ENCODE measurements around the gene SIPA1L3.
"Not testable (repeated sequence)": the region's sequence is repeated elsewhere in the genome, so short reads cannot be mapped to it uniquely, and the experiment has no call there.

The SIPA1L3 gene

GRCh38 chr19:38020311-38020710 is 113.3 kb downstream of the SIPA1L3 start:
- no peaks in the 10 kb centered on the region for H3K4me1 ChIP-seq (ENCODE audit: control insufficient read depth, insufficient read depth, low read length)
- no peak overlapping the region for H3K4me3 ChIP-seq (ENCODE audit: low read length)
- H3K27me3 ChIP-seq (ENCODE audit: control insufficient read depth, insufficient read depth, low read length), result no peaks in the 10 kb centered on the region
- H3K9me3 ChIP-seq (ENCODE audit: control insufficient read depth, insufficient read depth, low read length), result no peaks in the 10 kb centered on the region
- H3K36me3 ChIP-seq (ENCODE audit: control insufficient read depth, insufficient read depth, low read length), result no peaks in the 10 kb centered on the region
- no peak for DNase-seq (ENCODE audit: low read depth, low spot score)
- WGBS (ENCODE audit: insufficient coverage, insufficient read length), result no CpG with 5 or more reads among the region's 4 CpGs
- H3K27ac ChIP-seq (ENCODE audit: low read length), result no peak overlapping the region

DNA sequence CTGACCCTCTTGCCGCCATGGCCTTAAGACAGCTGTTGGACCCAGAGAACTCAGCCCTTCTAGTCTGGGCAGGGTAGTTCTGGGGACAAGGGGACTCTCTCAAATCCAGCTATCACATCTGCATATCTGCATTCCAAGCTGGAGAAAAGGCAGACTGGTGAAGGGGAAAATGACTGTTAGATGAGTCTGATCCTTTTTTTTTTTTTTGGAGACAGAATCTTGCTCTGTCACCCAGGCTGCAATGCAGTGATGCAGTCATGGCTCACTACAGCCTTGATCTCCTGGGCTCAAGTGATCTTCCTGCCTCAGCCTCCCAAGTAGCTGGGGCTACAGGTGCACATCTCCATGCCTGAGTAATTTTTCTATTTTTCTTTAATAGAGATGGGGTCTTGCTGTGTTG is 114.3 kb downstream of the SIPA1L3 start:
- no peak overlapping the region for H3K27ac ChIP-seq (ENCODE audit: low read length)
- no peak overlapping the region for H3K4me3 ChIP-seq (ENCODE audit: low read length)
- no peaks in the 10 kb centered on the region for H3K36me3 ChIP-seq (ENCODE audit: control insufficient read depth, insufficient read depth, low read length)
- no peaks in the 10 kb centered on the region for H3K9me3 ChIP-seq (ENCODE audit: control insufficient read depth, insufficient read depth, low read length)
- no CpG with 5 or more reads among the region's 1 CpG for WGBS (ENCODE audit: insufficient coverage, insufficient read length)
- DNase-seq (ENCODE audit: low read depth, low spot score), result no peak
- H3K4me1 ChIP-seq (ENCODE audit: control insufficient read depth, insufficient read depth, low read length), result no peaks in the 10 kb centered on the region
- no peaks in the 10 kb centered on the region for H3K27me3 ChIP-seq (ENCODE audit: control insufficient read depth, insufficient read depth, low read length)

- no peak for DNase-seq (ENCODE audit: low read depth, low spot score)
- H3K27me3 ChIP-seq (ENCODE audit: control insufficient read depth, insufficient read depth, low read length), result no peaks in the 10 kb centered on the region
- WGBS (ENCODE audit: insufficient coverage, insufficient read length), result no CpG with 5 or more reads among the region's 13 CpGs
Measured at GRCh38 chr19:38022791-38023670, 116.0 kb downstream of the SIPA1L3 start.

DNA sequence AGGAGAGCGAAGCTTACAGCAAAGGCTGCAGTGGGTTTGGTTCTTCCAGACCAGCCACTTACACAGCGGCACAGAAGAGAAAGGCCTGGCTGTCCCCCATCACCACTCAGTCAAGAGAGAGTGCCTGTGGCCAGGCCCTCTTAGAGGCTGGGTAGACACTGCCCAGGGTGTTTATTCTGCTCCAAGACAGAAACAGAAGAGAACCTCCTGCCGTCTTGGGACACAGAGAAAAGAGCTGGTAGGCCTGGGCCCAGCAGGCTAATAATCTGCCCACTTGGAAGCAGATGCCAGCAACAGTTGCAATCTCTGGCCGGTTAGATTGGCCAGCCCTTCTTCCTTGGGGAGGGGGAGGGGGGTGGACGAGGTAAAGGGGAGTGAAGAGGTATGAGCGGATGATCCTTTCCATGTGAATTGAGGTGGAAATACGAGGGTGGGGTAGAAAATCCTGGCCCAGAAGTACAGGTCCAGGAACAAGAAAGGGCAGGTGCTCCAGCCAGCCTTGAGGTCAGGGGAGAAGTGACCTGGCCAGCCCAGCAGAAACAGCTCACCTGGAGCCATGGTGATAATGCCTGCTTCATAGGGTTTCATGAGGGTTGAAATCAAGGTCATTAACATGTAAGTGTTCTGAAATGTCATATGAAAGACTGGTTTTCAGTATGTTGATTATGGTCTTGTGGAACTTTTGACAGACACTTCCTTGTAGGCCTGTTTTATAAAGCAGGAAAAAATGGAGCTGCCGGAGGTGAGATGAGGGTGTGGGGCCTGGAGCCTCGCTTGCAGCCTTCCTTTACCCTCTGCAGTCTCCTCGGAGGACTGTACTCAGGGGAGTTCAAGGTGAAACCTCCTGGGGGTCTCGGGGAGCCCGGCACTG is 116.9 kb downstream of the SIPA1L3 start:
- WGBS (ENCODE audit: insufficient coverage, insufficient read length), result 100% methylated on average over 3 of the region's 12 CpGs
- Histone ChIP-seq H3K27ac (ENCODE audit: low read length) (no peak overlapping the region), H3K36me3 (ENCODE audit: control insufficient read depth, insufficient read depth, low read length) (no peaks in the 10 kb centered on the region), H3K4me1 (ENCODE audit: control insufficient read depth, insufficient read depth, low read length) (no peaks in the 10 kb centered on the region), H3K9me3 (ENCODE audit: control insufficient read depth, insufficient read depth, low read length) (no peaks in the 10 kb centered on the region), H3K27me3 (ENCODE audit: control insufficient read depth, insufficient read depth, low read length) (no peaks in the 10 kb centered on the region), H3K4me3 (ENCODE audit: low read length) (no peak overlapping the region)
- DNase-seq (ENCODE audit: low read depth, low spot score), result no peak

More at GRCh38 chr19:38022791-38023670, 116.0 kb downstream of the SIPA1L3 start:
- Histone ChIP-seq H3K4me1 (ENCODE audit: control insufficient read depth, insufficient read depth, low read length) (no peaks in the 10 kb centered on the region), H3K36me3 (ENCODE audit: control insufficient read depth, insufficient read depth, low read length) (no peaks in the 10 kb centered on the region), H3K4me3 (ENCODE audit: low read length) (no peak overlapping the region), H3K27ac (ENCODE audit: low read length) (no peak overlapping the region), H3K9me3 (ENCODE audit: control insufficient read depth, insufficient read depth, low read length) (no peaks in the 10 kb centered on the region)

GRCh38 chr19:38024992-38025908 is 118.2 kb downstream of the SIPA1L3 start:
- Histone ChIP-seq H3K9me3 (ENCODE audit: control insufficient read depth, insufficient read depth, low read length) (no peaks in the 10 kb centered on the region), H3K4me1 (ENCODE audit: control insufficient read depth, insufficient read depth, low read length) (no peaks in the 10 kb centered on the region), H3K4me3 (ENCODE audit: low read length) (no peak overlapping the region), H3K36me3 (ENCODE audit: control insufficient read depth, insufficient read depth, low read length) (no peaks in the 10 kb centered on the region), H3K27me3 (ENCODE audit: control insufficient read depth, insufficient read depth, low read length) (no peaks in the 10 kb centered on the region), H3K27ac (ENCODE audit: low read length) (no peak overlapping the region)
- DNase-seq (ENCODE audit: low read depth, low spot score), result no peak
- WGBS (ENCODE audit: insufficient coverage, insufficient read length), result no CpG with 5 or more reads among the region's 22 CpGs

GRCh38 chr19:38025909-38026307 is 118.9 kb downstream of the SIPA1L3 start:
- no peak for DNase-seq (ENCODE audit: low read depth, low spot score)
- H3K36me3 ChIP-seq (ENCODE audit: control insufficient read depth, insufficient read depth, low read length), result no peaks in the 10 kb centered on the region
- no peak overlapping the region for H3K27ac ChIP-seq (ENCODE audit: low read length)
- no peaks in the 10 kb centered on the region for H3K27me3 ChIP-seq (ENCODE audit: control insufficient read depth, insufficient read depth, low read length)
- no peak overlapping the region for H3K4me3 ChIP-seq (ENCODE audit: low read length)
- H3K4me1 ChIP-seq (ENCODE audit: control insufficient read depth, insufficient read depth, low read length), result no peaks in the 10 kb centered on the region
- H3K9me3 ChIP-seq (ENCODE audit: control insufficient read depth, insufficient read depth, low read length), result no peaks in the 10 kb centered on the region
- no CpG with 5 or more reads among the region's 2 CpGs for WGBS (ENCODE audit: insufficient coverage, insufficient read length)

- WGBS (ENCODE audit: insufficient coverage, insufficient read length), result no CpG with 5 or more reads among the region's 6 CpGs
- DNase-seq (ENCODE audit: low read depth, low spot score), result no peak
Measured at GRCh38 chr19:38028913-38029510, 122.0 kb downstream of the SIPA1L3 start.

DNA sequence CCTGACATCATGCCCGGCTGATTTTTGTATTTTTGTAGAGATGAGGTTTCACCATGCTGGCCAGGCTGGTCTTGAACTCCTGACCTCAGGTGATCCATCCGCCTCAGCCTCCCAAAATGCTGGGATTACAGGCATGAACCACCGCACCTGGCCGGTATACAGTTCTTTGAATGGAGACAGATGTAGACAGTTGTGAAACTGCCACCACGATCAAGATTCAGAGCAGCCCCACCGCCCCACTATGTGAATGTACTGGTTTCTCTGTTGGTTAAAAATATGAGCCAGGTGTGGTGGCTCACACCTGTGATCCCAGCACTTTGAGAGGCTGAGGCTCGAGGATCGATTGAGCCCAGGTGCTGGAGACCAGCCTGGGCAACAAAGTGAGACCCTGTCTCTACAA is 123.0 kb downstream of the SIPA1L3 start:
- not testable (repeated sequence) for H3K4me3 ChIP-seq (ENCODE audit: low read length); H3K36me3 ChIP-seq (ENCODE audit: control insufficient read depth, insufficient read depth, low read length); H3K9me3 ChIP-seq (ENCODE audit: control insufficient read depth, insufficient read depth, low read length); DNase-seq (ENCODE audit: low read depth, low spot score); H3K27me3 ChIP-seq (ENCODE audit: control insufficient read depth, insufficient read depth, low read length); H3K4me1 ChIP-seq (ENCODE audit: control insufficient read depth, insufficient read depth, low read length); H3K27ac ChIP-seq (ENCODE audit: low read length)
- no CpG with 5 or more reads among the region's 8 CpGs for WGBS (ENCODE audit: insufficient coverage, insufficient read length)

More at GRCh38 chr19:38028913-38029510, 122.0 kb downstream of the SIPA1L3 start:
- no peak overlapping the region for H3K27ac ChIP-seq (ENCODE audit: low read length)
- no peak overlapping the region for H3K4me3 ChIP-seq (ENCODE audit: low read length)
- H3K4me1 ChIP-seq (ENCODE audit: control insufficient read depth, insufficient read depth, low read length), result peaks cover 3% of the 10 kb centered on the region; the same call in 1 of the 2 replicates
- no peaks in the 10 kb centered on the region for H3K36me3 ChIP-seq (ENCODE audit: control insufficient read depth, insufficient read depth, low read length)
- no peaks in the 10 kb centered on the region for H3K9me3 ChIP-seq (ENCODE audit: control insufficient read depth, insufficient read depth, low read length)
- H3K27me3 ChIP-seq (ENCODE audit: control insufficient read depth, insufficient read depth, low read length), result no peaks in the 10 kb centered on the region

DNA sequence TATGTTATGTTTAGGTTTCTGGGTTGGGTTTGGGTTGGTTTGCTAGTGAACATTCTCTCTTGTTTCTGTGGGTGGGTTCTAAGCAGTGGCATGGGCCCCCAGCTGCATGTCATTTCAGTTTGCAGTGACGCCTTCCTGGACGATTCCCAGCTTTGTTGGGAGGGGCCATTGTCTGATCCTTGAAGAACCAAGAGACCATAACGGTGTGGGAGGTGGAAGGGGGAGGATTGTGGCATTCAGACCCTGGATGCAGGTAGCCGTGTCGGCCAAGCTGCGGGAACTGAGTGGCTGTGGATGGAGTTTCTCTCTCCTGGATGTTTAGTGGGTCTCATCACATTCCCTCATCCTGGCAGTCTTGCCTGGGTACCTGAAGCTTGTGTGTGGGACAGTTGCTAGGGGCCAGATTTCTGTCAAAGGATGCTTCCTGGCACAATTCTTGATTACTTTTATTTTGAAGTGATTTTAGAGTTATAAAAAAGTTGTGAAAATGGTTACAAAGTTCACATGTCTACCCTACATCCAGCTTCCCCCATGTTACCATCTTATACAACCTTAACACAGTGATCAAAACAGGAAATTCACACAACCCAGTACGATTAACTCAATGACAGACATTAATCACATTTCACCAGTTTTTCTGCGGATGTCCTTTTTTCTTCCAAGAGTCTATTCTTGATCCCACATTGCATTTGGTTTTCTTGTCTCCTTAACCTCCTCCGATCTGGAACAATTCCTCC is 123.8 kb downstream of the SIPA1L3 start:
- Histone ChIP-seq H3K27ac (ENCODE audit: low read length) (no peak overlapping the region), H3K4me1 (ENCODE audit: control insufficient read depth, insufficient read depth, low read length) (peaks cover 5% of the 10 kb centered on the region), H3K36me3 (ENCODE audit: control insufficient read depth, insufficient read depth, low read length) (no peaks in the 10 kb centered on the region), H3K4me3 (ENCODE audit: low read length) (no peak overlapping the region), H3K9me3 (ENCODE audit: control insufficient read depth, insufficient read depth, low read length) (no peaks in the 10 kb centered on the region), H3K27me3 (ENCODE audit: control insufficient read depth, insufficient read depth, low read length) (no peaks in the 10 kb centered on the region)
- DNase-seq (ENCODE audit: low read depth, low spot score), result no peak
- no CpG with 5 or more reads among the region's 9 CpGs for WGBS (ENCODE audit: insufficient coverage, insufficient read length)

All from iPS DF 6.9 (cell line).